H7 (cell line): ENCODE measurements around the gene SEC24C. TPM values are rescaled to one million over a fixed set of nuclear protein-coding genes. Genes with fewer than 3 reads are reported as not detected.

Experiments
- DNase-seq: peaks from one replicate; pipeline ENCODE4 v3.0.0; 2012
- H3K27me3 ChIP-seq: 2 replicates; pipeline ENCODE4 v1.6.0; 2011; ENCODE audit warnings: mild to moderate bottlenecking, low read length; ENCODE audit not compliant: control insufficient read depth, insufficient read depth
- H3K36me3 ChIP-seq: replicated peaks from 2 replicates; pipeline ENCODE4 v1.5.1; 2011; ENCODE audit warnings: low read length; ENCODE audit not compliant: control insufficient read depth, insufficient read depth
- H3K4me3 ChIP-seq: 2 replicates; pipeline ENCODE4 v1.5.1; 2011; ENCODE audit warnings: low read depth, mild to moderate bottlenecking, control low read depth, low read length, moderate library complexity; ENCODE audit not compliant: insufficient read depth
- total RNA-seq: library from RNA; depleted of rRNA; stranded (reverse); fragments of >200 nt; shearing (Covaris generic); gene quantifications from 2 replicates; pipeline ENCODE4 v1.2.3, GENCODE V29; 2014

The SEC24C gene
- total RNA-seq, 1 experiment from 2014 or later: 84.2 TPM

DNA sequence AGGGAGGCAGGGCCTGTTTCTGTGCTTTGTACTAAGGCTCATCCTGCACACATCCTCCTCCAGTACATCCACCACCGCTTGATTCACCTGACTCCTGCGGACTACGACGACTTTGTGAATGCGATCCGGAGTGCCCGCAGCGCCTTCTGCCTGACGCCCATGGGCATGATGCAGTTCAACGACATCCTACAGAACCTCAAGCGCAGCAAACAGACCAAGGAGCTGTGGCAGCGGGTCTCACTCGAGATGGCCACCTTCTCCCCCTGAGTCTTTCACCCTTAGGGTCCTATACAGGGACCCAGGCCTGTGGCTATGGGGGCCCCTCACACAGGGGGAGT lies 57.0 kb downstream of the SEC24C start:
- Histone ChIP-seq H3K36me3 (peaks cover 32% of the 10 kb centered on the region), H3K27me3 (no peaks in the 10 kb centered on the region), H3K4me3 (no peak overlapping the region)
- no peak for DNase-seq

DNA sequence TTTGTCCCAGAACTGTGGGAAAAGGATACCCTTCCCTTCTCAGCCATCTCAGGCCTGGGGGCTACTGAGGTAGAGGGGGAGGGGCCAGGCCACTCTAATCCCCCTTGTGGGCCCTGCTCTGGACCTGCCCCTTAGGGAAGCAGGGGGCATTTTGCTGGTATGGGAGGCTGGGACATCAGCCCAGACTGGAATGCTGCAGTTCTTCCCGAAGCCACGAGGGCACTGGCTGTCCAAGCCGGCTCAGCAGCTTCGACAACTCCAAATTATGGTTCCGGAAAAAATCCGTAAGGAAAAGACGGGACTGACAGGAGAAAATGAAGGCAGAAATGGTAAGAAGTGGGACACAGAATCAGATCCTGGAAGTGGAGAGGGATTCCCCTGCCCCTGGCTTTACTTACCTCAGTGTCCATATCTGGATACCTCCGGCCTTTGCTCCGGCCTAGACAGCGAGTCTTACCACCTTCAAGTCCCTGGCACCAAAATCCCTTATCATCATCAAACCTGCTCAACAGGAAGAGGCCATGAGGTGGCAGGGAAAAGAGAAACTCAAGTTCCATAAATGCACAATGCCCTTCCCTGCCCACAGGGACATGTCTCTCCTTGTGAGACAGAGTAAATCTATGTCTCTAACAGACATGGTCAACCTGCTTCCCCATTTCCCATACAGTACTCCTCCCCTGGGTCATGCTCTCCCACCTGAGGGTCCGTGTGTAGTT lies 58.3 kb downstream of the SEC24C start:
- no peak overlapping the region for H3K4me3 ChIP-seq
- no peaks in the 10 kb centered on the region for H3K27me3 ChIP-seq
- DNase-seq: no peak
- H3K36me3 ChIP-seq: peaks cover 37% of the 10 kb centered on the region

DNA sequence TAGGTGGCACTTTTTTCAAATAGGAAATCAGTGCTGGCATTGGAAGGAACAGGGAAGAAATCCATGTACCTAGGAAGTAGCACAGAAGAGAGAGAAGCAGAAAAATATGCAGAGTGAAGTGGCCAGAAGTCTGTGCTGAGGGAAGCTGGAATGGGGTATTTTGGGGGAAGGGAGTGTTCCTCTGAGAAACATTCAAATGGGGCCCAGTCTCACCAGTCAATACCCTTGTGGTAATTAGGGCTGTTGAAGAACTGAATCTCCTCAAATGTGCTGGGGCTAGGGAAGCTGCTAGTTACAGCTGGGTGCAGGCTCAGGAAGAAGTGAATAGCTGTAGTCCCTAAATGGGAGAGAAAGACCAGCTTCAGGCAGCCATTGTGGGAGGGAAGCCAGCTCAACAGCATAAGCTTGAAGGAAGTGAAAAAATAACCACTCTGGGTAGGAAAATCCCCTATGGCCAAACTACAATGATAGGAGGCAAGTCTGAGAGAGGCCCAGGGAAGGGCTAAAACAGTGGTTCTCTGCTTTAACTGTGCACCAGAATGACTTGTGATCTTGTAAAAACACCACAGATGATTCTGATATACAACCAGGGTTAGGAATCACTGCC lies 59.6 kb downstream of the SEC24C start:
- H3K36me3 ChIP-seq: peaks cover 39% of the 10 kb centered on the region
- no peaks in the 10 kb centered on the region for H3K27me3 ChIP-seq
- DNase-seq: no peak

DNA sequence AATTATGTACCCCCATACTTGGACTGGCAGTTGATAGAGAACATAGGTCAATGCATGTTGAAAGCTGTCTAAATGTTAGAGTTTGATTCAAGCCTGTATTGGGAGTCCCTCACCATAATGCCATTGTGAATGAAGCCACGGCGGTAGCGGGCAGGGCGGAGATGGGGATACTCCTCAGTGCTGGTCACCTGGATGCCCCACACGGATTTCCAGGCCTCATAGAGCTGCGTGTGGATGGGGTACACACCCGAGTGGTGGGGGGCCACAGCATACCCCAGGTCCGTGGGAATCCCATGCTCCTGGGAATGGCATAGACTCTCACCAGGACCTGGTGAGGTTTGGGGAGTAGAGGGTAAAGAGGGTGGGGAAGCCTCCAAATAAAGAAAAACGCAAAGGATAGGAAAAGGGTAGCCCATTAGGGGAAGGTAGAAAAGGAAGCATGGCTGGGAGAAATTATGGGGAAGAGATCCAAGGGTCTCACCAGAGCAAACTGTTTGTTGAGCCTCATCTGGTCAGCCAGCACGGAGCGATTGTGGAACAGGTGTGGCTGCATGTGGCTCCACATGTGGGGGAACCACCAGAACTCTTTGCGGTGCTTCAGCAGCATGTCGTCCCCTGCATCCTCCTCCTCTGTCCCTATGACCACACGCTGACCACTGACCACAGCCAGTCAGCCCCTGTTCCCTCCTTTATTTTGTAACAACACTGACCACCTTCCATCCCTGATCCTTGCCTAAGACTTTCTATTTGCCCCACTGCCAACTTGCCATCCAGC lies 62.2 kb downstream of the SEC24C start:
- H3K27me3 ChIP-seq: no peaks in the 10 kb centered on the region
- no peak for DNase-seq
- no peak overlapping the region for H3K4me3 ChIP-seq
- H3K36me3 ChIP-seq: peaks cover 31% of the 10 kb centered on the region

More for the DNA sequence above, 59.6 kb downstream of the SEC24C start:
- no peak overlapping the region for H3K4me3 ChIP-seq

DNA sequence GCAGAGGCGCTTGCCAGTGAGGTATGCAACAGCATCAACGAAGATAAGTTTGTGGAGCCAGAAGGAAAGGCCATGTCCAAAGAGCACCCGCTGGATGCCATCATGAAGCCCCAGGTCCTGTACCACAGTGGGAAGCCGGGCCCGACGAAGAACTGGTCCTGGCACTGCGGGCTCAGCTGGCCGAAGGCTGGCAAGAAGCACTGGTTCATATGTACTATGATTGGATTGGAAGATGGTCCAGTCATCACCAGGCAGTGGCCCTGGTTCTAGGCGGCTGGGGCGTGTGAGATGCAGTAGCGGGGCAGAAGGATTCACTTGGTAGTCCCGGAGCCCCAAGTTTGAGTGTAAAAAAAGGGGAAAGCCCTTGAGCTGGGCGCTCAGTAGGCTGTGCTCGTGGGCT lies 63.3 kb downstream of the SEC24C start:
- Histone ChIP-seq H3K4me3 (no peak overlapping the region), H3K27me3 (no peaks in the 10 kb centered on the region), H3K36me3 (peaks cover 28% of the 10 kb centered on the region)
- DNase-seq: no peak

DNA sequence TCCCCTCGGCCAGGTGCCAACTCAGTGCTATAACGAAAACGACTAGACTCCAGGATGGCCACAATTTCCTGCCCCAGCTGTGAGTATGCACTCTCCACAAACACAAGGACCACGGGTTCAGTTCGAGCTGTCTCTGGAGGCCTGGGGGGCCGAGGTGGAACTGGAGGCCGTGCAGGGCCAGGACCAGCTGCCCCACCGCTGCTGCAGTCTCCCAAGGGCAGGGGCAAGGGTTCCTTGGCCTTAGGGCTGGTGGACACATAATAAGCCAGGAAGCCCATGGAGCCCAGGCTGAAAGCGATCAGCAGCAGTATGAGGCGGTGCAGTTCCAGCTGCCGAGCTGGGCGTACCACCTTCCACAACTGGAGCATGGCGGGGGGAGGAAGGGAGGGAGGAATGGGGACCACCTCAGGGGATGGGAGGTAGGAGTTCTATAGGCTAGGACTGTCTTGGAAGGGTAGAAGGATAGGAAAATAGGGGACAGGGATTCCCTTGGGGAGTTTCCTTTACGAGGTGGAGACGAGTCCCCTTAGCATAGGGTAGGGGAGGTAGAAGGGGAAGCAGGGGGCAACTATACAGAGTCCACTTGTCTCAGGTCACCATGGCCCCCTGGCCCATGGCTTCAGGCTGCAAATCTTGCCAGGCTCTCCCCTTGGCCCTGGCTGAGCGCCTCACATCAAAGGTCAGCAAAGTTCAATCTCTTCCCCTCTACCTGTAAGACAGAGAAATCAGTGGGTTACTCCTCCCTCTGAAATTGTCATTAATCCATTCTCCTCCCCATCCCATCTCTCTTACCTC lies 64.0 kb downstream of the SEC24C start:
- Histone ChIP-seq H3K27me3 (no peaks in the 10 kb centered on the region), H3K4me3 (no peak overlapping the region), H3K36me3 (peaks cover 20% of the 10 kb centered on the region)
- no peak for DNase-seq

DNA sequence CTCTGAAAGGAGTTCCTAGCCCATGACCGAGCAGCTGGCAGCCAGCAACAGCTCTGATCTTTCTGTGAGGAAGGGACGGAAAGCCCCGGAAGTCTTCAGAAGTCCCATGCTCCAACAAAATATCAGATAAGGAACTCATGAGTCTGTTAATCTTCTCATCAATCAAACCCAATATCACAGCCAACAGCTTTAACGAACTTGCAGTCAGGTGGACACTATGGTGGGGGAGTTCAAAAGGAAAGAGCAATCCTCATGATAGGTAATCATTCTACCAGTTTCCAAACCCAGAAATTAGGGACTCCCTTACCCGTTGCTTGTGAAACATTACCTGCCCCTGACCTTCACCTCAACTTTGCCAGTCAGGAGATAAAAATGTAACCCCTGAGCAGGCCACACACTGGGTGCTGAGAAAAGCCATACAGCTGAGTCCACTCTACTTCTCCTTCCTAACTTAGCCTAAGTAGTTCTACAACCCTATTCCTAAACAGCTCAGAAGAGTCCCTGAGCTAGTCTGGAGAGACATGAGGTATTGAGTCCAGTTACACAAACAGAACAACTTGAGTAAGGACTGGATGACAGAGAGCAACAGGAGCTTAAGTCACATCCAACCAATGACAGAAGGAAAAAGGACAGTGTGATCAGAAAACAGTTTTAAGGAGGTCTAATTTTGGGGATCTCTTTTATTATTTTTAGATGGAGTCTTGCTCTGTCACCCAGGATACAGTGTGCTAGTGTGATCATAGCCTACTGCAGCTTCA lies 65.1 kb downstream of the SEC24C start:
- no peak for DNase-seq
- H3K4me3 ChIP-seq: no peak overlapping the region
- H3K27me3 ChIP-seq: no peaks in the 10 kb centered on the region
- H3K36me3 ChIP-seq: peaks cover 17% of the 10 kb centered on the region

DNA sequence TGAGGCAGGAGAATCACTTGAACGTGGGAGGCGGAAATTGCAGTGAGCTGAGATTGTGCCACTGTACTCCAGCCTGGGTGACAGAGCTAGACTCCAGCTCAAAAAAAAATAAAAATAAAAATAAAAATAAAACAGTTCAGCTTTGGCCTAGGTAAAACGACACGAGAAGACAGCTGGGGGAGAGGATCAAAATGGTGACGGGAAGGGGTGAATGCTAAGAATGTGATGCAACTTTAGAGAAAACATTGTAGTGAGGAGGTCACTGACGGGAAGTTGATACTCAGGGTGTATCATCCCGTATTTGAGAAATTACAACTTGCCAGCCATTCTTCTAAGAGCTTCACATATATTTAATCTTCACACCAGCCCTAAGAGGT lies 66.2 kb downstream of the SEC24C start:
- Histone ChIP-seq H3K4me3 (no peak overlapping the region; the same call in 1 of the 2 replicates), H3K36me3 (peaks cover 17% of the 10 kb centered on the region), H3K27me3 (no peaks in the 10 kb centered on the region)
- no peak for DNase-seq

DNA sequence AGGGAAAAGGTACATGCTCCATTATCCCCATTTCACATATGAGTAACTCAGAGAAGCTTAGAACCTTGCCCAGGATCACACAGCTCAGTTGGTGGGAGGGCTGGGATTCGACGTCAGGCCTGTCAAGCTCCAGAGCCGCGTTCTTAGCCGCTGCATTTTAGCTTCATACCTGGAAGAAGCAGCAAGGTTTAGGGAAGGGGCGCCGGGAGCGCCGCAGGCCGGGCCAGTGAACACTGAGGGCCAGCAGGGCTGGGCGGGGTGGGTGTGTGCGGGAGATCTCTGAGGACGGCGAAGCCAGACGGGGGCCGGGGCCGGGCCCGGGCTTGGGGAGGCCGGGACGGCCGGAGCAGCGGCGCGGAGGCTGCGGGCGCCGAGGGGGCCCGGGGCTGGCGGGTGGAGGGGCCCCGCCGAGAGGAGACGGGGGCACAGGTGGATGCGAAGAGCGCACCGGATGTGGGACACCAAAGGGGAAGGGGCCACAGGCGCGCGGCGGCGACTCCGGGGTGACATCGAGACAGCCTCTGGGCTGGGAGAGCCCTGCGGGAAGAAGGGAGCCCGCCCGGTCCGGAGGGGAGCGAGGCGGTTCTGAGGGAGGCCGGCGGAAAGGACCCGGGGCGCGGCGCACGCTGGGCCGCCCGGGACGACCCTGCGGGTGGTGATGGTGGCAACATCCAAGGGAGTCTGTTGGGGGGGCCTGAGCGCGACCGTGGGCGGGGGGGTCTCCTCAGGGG lies 66.7 kb downstream of the SEC24C start:
- peak overlapping the region; percentile 80 for H3K4me3 ChIP-seq
- H3K36me3 ChIP-seq: peaks cover 12% of the 10 kb centered on the region
- DNase-seq: peak; percentile 90
- H3K27me3 ChIP-seq: no peaks in the 10 kb centered on the region

DNA sequence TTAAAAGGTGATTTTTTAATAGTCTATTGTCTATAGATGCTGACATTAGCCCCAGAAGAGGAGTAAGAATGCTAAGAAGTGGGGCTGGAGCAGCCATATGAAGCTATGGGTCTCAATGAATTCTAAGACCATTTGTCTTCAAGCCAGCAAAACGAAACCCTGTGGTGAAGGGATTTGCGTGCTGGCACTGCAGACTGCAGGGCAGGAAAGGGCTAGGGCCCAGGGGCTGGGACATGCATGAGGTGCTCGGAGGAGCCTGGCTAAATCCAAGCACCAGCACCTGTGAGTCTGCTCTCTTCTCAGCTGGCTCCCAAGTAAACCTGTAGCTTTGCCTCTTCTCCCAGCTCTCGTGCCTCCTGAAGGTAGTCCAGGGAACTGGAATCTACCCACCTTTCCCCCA lies 68.5 kb downstream of the SEC24C start:
- no peak overlapping the region for H3K4me3 ChIP-seq
- peak; percentile 80 for DNase-seq

DNA sequence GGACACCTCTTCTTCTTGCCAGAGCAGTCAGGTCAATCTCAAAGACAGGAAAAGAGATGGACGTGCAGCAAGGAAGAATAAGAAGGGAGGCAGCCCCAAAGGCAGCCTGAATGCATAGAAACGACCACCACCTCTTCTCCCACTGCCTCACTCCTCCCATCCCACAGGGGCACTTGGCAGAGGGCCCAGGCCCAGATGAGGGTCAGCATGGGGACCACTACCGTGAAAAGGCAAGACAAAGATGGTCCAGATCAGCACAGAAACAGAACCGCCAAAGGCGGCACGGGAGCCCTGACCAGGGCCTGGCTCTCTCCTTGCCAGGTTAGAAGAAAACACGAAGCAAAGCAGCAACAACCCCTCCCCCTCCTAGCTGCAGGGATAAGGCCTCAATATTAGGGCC lies 69.2 kb downstream of the SEC24C start:
- H3K4me3 ChIP-seq: no peak overlapping the region
- no peak for DNase-seq
- H3K36me3 ChIP-seq: peaks cover 8% of the 10 kb centered on the region
- H3K27me3 ChIP-seq: no peaks in the 10 kb centered on the region

More for the DNA sequence above, 68.5 kb downstream of the SEC24C start:
- Histone ChIP-seq H3K36me3 (peaks cover 8% of the 10 kb centered on the region), H3K27me3 (no peaks in the 10 kb centered on the region)

DNA sequence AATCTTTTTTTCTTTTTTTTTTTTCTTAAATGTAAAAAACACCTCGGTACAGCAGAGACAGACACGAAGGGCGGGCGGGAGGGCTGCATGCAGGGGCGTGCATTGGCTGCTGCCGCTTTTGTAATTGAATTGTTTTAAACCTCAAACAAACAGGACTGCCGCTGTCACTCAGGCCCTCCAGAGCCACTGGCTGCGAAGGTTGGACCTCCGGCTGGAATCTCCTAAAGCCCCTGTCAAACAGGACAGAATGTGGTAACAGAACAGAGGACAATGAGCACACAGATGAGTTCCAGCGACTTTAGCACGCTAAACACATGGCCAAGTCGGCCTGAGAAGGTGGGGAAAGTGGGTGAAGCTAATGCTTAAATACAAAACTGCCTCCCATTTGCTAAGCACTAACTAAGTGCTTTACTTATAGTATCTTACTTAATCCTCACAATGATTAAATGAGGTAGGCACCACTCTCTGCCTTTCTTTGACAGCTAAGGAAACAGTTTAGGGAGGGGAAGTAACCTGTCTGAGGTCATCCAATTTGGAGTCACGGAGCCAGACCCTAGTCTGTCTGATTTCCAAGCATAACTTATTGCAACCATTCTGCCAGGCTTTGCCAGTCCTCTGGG lies 70.2 kb downstream of the SEC24C start:
- H3K36me3 ChIP-seq: peaks cover 5% of the 10 kb centered on the region
- H3K4me3 ChIP-seq: no peak overlapping the region
- H3K27me3 ChIP-seq: no peaks in the 10 kb centered on the region
- DNase-seq: no peak
